GM04504 (cell line): ENCODE measurements around the gene INSM1.
"Not testable (repeated sequence)": the region's sequence is repeated elsewhere in the genome, so short reads cannot be mapped to it uniquely, and the experiment has no call there.

ENCODE experiments used
- DNase-seq: peaks from one replicate; pipeline ENCODE4 v3.0.0-alpha.2; 2012; ENCODE audit warnings: low read depth

The INSM1 gene, protein sequence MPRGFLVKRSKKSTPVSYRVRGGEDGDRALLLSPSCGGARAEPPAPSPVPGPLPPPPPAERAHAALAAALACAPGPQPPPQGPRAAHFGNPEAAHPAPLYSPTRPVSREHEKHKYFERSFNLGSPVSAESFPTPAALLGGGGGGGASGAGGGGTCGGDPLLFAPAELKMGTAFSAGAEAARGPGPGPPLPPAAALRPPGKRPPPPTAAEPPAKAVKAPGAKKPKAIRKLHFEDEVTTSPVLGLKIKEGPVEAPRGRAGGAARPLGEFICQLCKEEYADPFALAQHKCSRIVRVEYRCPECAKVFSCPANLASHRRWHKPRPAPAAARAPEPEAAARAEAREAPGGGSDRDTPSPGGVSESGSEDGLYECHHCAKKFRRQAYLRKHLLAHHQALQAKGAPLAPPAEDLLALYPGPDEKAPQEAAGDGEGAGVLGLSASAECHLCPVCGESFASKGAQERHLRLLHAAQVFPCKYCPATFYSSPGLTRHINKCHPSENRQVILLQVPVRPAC

DNA sequence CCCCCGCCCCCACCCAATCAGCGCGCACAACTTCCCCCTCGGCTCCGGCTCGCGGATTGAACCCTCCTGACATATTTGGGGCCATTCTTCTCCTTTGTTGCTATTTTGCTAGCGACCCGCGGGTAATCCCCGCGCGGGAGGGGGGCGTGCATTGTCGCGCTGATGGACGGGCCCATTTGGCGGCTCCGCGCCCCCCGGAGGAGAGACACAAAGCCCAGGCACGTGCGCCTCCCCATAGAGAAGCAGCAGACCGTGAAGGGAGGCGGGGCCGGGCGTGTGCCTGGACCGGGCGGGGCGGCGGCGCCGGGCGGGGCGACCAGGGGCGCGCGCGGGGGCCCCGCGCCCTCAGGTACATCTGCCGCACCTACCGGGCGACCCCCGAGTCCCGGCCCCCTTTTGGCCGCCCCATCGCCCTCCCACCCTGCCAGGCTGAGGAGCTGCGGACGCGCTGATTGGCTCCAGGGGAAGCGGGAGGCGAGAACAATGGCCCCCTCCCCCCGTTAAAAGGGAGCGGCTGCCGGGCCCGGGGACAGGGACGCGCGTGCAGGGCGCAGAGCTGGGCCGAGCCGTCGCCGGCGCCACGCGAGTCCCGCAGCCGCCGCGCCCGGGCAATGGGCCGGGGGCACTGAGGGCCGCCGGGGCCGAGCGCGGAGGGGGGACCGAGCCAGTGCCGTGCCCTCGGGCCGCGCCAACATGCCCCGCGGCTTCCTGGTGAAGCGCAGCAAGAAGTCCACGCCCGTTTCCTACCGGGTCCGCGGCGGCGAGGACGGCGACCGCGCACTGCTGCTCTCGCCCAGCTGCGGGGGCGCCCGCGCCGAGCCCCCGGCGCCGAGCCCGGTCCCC lies at the start of gene INSM1:
TSS of gene INSM1 (plus strand) at position 530 of the 843 bp plus-strand sequence. CDS start at position 694, 164 bp downstream.
- no peak for DNase-seq

DNA sequence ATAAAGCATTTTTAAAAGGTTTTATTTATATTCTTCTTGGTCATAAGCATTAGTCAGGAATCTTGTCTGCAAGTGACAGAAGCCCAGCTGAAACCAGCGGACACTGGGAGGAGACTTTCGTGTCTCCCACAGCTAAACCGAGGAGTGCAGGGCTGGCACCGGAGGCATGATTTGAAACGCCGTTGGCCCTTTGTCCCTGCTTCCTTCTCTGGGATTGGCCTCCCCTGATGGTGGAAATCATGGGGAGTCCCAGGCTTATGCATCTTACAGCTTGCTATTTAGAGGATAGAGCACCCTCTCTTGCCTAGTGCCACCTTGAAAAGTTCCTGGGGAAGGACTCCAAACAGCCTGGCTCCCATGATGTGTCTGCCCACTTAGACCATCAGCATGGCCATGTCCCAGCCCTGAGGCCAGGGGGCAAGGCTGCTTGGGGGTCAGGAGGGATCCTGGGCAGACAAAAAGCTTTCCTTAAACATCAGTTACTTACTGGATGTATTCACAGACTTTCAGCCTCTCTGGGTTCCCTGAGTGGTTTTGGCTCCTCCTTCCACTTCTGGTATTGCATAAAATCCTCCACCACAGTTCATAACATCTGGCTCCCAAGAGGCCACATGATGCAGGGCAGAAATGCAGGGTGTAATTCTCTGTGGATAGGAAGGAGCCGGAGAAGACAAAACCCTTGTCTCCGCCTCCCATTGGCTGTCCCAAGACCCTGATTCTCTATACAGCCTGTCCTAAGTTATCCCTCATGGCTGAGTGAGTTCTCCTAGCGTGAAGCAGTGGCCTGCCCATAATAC lies 49.3 kb upstream of the INSM1 start:
- DNase-seq: no peak

DNA sequence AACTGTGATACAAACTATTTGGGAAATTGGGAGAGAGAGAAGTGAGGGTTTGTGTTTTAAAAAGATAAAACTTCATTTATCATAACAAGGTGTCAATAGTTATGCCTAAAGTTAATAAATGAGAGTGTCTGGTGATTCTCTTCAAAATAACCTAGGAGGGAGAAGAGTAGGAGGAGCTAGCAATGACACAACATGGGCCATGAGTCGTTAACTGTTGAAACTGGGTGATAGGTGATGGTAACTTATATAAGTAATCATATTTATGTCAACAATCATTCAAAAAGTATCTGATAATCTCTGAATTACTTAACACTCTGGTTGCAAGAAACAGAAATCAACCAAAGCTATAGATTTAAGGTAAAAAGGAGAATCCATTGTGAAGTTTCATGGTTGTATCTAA lies 46.8 kb upstream of the INSM1 start:
- DNase-seq: no peak

DNA sequence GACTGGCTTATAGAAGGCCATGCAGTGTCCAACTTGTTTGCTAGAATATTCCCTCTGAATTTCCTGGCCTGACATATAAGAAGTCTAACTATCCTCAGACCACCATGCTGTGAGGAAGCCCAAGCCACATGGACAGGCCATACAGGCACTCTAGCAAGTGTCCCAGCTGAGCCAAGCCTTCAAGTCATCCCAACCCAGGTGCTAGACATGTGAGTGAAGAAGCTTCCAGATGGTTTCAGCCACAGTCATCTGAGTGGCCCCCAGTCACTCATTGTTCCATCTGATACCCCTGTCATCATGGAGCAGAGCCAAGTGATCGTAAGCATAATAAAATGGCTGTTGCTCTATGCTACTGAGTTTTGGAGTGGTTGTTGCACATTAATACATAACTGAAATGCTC lies 46.0 kb upstream of the INSM1 start:
- no peak for DNase-seq

DNA sequence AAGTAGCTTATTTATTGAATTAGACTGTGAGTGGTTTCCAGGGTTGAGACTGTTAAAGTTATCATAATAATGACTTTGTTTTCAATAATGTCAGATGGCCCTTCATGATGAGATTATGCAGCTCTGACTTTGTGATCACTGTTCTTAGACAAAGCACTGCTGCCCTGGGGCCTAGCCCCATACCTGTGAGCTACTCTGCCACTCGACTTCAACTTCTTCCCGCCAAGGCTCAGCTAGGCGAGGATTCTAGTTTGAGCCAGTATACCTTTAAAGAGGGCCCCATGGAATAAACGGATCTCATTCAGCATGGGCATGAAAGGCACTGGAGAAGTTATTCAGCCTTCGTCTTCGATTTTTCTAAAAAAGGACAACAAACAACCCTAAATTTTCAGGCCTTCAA lies 45.0 kb upstream of the INSM1 start:
- DNase-seq: no peak

GRCh38 chr20:20327746-20328145 lies 40.2 kb upstream of the INSM1 start:
- no peak for DNase-seq

GRCh38 chr20:20329564-20329963 lies 38.3 kb upstream of the INSM1 start:
- DNase-seq: no peak

DNA sequence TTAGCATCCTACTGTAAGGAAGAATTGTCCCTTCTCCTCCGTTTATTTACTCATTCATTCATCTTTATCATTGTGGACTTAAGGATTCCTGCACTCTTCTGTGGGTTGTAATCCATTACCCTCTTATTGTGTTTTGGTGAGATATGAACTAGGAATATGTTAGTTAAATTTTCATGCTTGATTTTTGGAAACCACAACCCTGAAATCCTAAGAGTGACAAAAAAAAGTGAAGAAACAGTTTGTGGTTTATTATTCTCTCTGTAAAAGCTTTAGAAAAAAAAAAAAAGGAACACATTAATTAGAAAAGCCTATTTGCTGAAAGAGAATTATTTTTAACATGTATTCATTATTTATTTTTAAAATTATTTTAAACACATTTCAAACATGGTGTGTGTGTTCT lies 36.7 kb upstream of the INSM1 start:
- DNase-seq: no peak

GRCh38 chr20:20331817-20332216 lies 36.1 kb upstream of the INSM1 start:
- no peak for DNase-seq

- no peak for DNase-seq
Observed at GRCh38 chr20:20333866-20334265, 34.0 kb upstream of the INSM1 start.

DNA sequence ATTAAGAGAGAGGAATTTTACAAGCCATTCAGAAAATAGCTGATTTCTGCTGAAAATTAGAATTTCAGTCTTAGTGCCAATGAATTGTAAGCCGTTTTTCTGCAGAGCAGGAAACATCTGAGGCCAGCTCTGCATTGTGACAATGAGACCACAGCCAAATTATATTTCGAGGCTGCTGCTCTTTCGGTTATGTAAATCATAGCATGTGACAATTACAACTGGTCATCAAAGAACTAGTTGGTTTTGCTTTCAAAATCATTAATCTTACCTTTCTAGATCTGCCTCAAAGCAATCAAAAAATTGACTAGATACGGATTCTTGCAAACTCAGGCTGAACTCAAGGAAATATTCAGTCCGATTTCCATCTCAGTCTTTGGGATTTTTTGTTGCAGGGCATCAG lies 33.4 kb upstream of the INSM1 start:
- DNase-seq: no peak

GRCh38 chr20:20338133-20338730 lies 29.7 kb upstream of the INSM1 start:
- no peak for DNase-seq

DNA sequence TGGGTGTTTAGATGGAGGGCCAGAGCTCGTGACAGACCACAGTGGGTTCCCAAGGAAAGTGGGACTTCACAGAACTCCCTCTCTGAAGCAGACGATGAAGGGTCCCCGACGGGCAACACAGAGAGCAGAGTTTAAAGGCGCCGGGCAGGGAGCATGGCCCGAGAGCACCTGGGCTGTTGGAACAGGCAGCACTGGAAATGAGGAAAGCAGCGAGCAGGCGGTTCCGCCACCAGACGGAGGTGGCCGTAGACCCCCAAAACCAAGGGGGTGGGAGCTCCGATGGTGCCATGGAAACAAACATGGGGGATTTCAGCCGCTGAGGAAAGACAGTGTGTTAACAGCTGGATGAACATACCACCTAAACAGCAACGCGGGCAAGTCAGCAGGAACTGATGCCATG lies 27.5 kb upstream of the INSM1 start:
- DNase-seq: no peak

- no peak for DNase-seq
Observed at GRCh38 chr20:20341371-20341770, 26.5 kb upstream of the INSM1 start.

GRCh38 chr20:20342066-20342465 lies 25.8 kb upstream of the INSM1 start:
- DNase-seq: no peak

DNA sequence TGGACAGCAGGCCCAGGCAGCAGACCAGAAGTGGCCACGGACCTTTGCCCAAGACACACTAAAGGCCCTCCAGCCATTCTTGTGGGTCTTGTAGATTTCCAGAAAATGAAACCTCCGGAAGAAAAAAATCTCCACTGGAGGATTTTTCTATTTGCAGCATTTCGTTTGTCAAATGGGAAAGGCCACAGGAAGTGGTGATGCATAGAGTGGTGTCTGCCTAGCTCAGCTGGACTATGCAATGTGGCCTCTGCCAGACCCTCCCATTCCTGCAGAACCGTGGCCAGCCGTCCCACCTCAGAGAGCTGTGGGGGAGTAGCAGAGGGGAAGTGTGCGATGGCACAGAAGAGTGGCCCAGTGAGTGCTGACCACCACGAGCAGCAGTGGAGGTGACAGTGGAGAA lies 24.0 kb upstream of the INSM1 start:
- DNase-seq: no peak

DNA sequence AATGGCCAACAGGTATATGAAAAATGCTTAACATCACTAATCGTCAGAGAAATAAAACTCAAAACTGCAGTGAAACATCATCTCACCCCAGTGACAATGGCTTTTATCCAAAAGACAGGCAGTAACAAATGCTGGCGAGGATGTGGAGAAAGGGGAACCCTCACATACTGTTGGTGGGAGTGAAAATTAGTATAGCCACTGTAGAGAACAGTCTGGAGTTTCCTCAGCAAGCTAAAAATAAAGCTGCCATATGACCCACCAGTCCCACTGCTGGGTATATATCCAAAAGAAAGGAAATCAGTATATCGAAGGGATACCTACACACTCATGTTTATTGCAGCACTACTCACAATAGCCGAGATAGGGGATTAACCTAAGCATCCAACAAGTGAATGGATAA lies 23.4 kb upstream of the INSM1 start:
- DNase-seq: no peak

- DNase-seq: no peak
Observed at GRCh38 chr20:20353576-20353975, 14.3 kb upstream of the INSM1 start.

DNA sequence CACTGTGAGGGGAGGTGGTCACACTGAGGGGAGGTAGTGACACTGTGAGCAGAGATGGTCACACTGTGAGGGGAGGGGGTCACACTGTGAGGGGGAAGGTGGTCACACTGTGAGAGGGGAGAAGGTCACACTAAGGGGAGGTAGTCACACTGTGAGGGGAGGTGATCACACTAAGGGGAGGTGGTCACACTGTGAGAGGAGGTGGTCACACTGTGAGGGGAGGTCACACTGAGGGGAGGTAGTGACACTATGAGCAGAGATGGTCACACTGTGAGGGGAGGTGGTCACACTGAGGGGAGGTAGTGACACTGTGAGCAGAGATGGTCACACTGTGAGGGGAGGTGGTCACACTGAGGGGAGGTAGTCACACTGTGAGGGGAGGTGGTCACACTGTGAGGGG lies 12.4 kb upstream of the INSM1 start:
- DNase-seq: not testable (repeated sequence)

DNA sequence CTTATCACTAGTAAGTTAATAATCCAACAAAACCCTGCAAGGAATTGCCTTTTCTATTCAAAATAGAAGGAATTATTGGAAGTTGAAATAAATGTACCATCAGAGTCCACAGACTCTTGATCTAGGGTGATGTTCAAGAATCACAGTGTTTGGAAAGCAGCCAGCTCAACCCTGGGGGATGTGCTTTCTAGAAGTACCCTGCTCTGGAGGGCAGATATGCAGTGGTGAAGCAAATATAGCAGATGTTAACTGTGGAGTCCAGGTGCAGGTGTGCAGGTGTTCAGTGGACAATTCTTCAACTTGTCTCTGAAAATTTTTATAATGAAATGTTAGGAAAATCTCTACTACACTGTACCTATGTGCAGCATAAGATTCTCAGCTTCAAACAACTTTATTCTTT lies 9.1 kb upstream of the INSM1 start:
- no peak for DNase-seq

GRCh38 chr20:20359628-20360027 lies 8.3 kb upstream of the INSM1 start:
- no peak for DNase-seq

- DNase-seq: peak; percentile 30
Observed at GRCh38 chr20:20360464-20360863, 7.4 kb upstream of the INSM1 start.
